GM12865 (cell line): ENCODE measurements around the gene WWC1.

ENCODE experiments used
- DNase-seq: peaks from one replicate; pipeline ENCODE4 v3.0.0; 2010; ENCODE audit warnings: low read depth
- H3K4me3 ChIP-seq: 2 replicates; pipeline ENCODE4 v1.5.1; 2011; ENCODE audit warnings: mild to moderate bottlenecking, low read depth, low read length, control low read depth
- TF ChIP-seq, protein P1 (sequence below): IDR thresholded peaks from 2 replicates; pipeline ENCODE4 v1.5.1; 2011; ENCODE audit warnings: low read length, control low read depth, low read depth, inconsistent platforms; ENCODE audit not compliant: insufficient read depth; ENCODE audit errors: missing control alignments

The WWC1 gene

DNA sequence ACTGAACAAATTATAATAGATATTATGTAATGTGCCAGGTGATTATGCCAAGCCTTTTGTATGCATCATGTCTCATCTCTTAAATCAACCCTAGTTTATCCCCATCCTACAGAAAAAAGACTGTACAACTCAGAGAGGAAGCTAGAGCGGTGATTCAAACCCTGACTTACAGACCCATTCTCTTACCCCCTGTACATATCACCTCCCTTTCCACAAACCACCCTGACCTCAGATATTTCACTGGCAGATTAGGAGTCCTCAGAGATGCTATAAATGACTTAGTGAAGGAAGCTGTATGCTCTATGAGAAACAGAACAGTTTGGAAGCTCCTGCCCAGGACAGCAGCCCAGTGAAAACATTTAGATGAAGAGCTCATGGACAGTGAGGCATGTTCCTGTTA lies 115.8 kb downstream of the WWC1 start:
- H3K4me3 ChIP-seq = no peak overlapping the region
- DNase-seq = no peak
- TF ChIP-seq, protein P1, sequence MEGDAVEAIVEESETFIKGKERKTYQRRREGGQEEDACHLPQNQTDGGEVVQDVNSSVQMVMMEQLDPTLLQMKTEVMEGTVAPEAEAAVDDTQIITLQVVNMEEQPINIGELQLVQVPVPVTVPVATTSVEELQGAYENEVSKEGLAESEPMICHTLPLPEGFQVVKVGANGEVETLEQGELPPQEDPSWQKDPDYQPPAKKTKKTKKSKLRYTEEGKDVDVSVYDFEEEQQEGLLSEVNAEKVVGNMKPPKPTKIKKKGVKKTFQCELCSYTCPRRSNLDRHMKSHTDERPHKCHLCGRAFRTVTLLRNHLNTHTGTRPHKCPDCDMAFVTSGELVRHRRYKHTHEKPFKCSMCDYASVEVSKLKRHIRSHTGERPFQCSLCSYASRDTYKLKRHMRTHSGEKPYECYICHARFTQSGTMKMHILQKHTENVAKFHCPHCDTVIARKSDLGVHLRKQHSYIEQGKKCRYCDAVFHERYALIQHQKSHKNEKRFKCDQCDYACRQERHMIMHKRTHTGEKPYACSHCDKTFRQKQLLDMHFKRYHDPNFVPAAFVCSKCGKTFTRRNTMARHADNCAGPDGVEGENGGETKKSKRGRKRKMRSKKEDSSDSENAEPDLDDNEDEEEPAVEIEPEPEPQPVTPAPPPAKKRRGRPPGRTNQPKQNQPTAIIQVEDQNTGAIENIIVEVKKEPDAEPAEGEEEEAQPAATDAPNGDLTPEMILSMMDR = no peak

DNA sequence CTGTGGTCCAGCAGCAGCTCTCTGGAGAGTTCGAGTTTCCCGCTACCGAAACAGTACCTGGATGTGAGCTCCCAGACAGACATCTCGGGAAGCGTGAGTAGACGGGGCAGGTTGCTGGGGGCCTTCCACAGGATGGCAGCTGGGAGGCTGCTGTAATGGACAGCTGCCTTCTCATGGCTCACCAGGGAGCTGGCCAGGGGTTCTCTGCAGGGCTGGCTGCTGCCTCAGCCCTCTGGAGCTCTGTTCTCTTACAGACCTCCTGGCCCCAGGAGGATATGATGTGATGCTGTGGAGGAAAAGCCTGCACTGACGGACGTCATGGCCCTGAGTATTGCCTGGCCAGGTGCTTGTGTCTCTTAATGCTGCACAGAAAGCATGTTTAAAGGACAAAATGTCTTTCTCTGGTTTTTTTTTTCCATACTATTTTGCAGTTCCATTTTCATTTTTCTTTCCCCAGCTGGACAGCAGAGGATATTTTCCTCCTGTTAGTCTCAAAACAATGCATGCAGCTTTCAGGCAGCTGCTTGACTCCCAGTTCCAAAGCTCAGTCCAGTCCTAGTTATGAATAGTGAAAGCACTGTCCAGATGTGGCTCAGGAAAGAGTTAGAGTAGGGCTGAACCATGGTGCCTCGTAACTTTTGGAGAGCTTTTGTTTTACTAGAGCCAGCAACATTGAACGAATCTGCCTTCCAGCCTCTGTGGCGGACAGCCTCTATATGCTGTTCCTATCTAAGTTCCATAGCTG lies 117.3 kb downstream of the WWC1 start:
- no peak overlapping the region for H3K4me3 ChIP-seq
- DNase-seq = no peak
- TF ChIP-seq, protein P1 = no peak

DNA sequence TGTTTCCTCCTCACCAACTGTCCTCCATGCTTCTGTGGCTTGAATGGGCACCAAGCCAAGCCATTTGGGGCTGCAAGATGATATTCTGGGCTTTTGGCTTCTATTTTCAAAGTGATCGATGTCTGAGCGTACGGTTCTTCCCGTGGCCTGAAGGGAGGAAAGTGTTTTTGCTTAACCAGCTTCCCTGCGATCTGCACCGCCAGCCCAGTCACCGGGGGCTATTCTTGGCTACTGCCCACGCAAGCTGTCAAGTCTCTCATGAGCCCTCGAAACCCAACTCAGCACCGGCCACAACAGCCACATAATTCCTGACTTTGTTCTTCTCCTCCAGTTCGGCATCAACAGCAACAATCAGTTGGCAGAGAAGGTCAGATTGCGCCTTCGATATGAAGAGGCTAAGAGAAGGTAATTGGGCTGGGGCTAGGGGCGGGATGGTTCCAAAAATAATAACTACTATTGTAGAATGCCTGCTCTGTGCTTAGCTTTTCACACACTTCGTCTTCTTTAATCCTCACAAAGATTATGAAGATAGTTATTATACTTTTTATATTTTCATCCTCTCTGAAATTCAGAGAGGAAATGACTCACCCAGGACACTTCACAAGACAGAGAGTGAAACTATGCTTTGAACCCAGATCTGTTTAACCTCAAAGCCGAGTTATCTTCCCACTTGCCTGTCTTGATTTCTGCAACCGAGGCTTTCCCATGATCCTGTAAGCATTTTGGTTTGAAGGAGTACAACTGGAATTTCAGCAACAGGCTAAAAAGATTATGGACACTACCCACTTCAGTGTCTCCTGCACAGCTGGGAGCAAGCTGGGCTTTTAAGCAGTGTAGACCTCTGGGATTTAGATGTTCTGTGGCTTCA lies 118.4 kb downstream of the WWC1 start:
- DNase-seq = peak; percentile 51
- TF ChIP-seq, protein P1 = no peak
- H3K4me3 ChIP-seq = no peak overlapping the region

DNA sequence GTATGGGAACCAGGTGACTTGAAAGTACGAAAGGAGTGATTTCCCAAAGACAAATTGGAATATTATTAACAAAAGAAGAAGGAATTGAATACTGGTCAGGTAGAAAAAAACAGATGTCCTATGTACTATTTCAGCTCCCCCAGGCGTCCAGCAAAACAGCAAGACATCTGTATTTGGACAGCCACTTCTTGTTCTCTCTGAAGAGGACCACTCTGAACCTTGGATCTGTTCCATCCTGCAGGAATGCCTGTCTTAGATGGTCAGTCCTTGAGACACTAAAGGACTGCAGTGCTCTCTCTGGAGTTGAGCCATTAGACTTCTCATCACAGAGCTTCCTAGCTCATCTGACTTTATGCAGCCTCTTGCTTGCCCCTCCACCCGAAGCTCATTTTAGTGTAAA lies 120.4 kb downstream of the WWC1 start:
- no peak overlapping the region for H3K4me3 ChIP-seq
- TF ChIP-seq, protein P1 = no peak
- DNase-seq = no peak

DNA sequence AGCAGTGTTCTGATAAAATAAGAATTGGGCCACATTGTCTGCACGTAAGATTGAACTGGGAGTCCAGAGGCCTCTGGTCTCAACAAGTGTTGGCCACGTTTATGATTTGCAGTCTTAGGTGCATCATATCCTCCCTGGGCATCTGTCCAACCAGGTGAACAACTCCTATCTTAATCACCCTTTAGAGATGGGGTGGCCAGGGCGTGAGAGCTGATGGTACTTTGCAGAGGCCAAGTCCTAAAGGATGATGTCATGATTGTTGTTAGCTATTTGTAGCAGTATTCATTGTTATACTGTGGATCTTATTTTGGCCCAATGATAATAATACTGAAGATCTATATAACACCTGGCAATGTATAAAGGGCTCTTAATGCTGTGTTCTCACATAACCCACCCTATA lies 121.6 kb downstream of the WWC1 start:
- TF ChIP-seq, protein P1 = no peak
- no peak overlapping the region for H3K4me3 ChIP-seq
- no peak for DNase-seq

DNA sequence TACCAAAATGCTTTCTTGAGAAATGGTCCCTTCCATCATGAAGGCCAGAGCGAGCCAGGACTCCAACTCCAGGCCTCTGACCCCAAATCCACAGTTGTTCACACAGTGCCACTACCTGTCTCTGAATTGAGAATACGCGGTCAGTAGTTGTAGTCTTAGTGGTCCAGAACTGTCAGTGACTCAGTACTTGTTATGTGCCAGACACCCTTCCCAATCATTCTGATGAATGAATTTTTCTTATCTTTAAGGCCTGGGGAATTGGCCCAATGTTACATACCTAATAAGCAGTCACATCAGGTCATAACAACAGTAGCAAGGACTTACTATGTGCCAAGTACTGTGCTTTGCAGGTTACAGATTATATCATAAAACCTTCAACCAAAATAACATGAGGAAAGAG lies 122.2 kb downstream of the WWC1 start:
- H3K4me3 ChIP-seq = no peak overlapping the region
- DNase-seq = no peak
- TF ChIP-seq, protein P1 = no peak
